ENCODE measurements around the gene CBX2.

- no peak for TF ChIP-seq REST (IDR thresholded peaks at IDR 0.05; ENCODE audit: insufficient read depth in 1 of 2, low read depth in 2 of 2, low read length in 2 of 2)
- TF ChIP-seq POLR2AphosphoS5 (IDR thresholded peaks at IDR 0.05; ENCODE audit: low read depth, low read length) = no peak
- TF ChIP-seq SIN3A (IDR thresholded peaks at IDR 0.05; ENCODE audit: borderline replicate concordance, insufficient read depth, low read length) = no peak
Measured at GRCh38 chr17:79743614-79744013, 34.3 kb upstream of the CBX2 start.
